GM23338 (cell line): Measurements from ENCODE around the gene BNIPL. TPM values are rescaled to one million over a fixed set of nuclear protein-coding genes. Genes with fewer than 3 reads are reported as not detected.

Source experiments
- ATAC-seq: fragments of 200-7000 bp; cut with Tn5 transposase; 3 replicates; pipeline ENCODE4 v1.9.1; 2020
- DNase-seq: peaks from one replicate; pipeline ENCODE4 v3.0.0-alpha.2; 2015; ENCODE audit warnings: low spot score
- H2AFZ ChIP-seq: fragments of 200-600 bp; sonication (generic); 2 replicates; pipeline ENCODE4 v1.8.0; 2016; ENCODE audit warnings: antibody characterized with exemption, mild to moderate bottlenecking, moderate library complexity
- H3F3A ChIP-seq: fragments of 200-600 bp; sonication (generic); replicated peaks from 2 replicates; pipeline ENCODE4 v1.8.0; 2017; ENCODE audit warnings: antibody characterized with exemption, mixed run types, low read depth
- H3K27ac ChIP-seq: fragments of 200-600 bp; sonication (generic); 2 replicates; pipeline ENCODE4 v1.6.1; 2016; ENCODE audit warnings: low read depth
- H3K27me3 ChIP-seq: fragments of 200-600 bp; sonication (generic); 2 replicates; pipeline ENCODE4 v1.8.0; 2016; ENCODE audit warnings: mild to moderate bottlenecking, mixed run types, moderate library complexity; ENCODE audit not compliant: insufficient read depth
- H3K36me3 ChIP-seq: fragments of 200-600 bp; sonication (generic); 2 replicates; pipeline ENCODE4 v1.8.0; 2016; ENCODE audit warnings: mild to moderate bottlenecking; ENCODE audit not compliant: insufficient read depth
- H3K4me1 ChIP-seq: fragments of 200-600 bp; sonication (generic); 2 replicates; pipeline ENCODE4 v1.8.0; 2016; ENCODE audit warnings: mild to moderate bottlenecking, moderate library complexity; ENCODE audit not compliant: insufficient read depth
- H3K4me2 ChIP-seq: fragments of 200-600 bp; sonication (generic); 2 replicates; pipeline ENCODE4 v1.7.1; 2017; ENCODE audit warnings: mixed run types
- H3K4me3 ChIP-seq: fragments of 200-600 bp; sonication (generic); 2 replicates; pipeline ENCODE4 v1.6.1; 2016; ENCODE audit warnings: mixed run types
- H3K79me2 ChIP-seq: fragments of 200-600 bp; sonication (generic); replicated peaks from 2 replicates; pipeline ENCODE4 v1.8.0; 2017; ENCODE audit warnings: mild to moderate bottlenecking; ENCODE audit not compliant: insufficient read depth
- H3K9me2 ChIP-seq: fragments of 200-600 bp; sonication (generic); 2 replicates; pipeline ENCODE4 v1.8.0; 2017; ENCODE audit not compliant: insufficient read depth
- H4K20me1 ChIP-seq: fragments of 200-600 bp; sonication (generic); replicated peaks from 2 replicates; pipeline ENCODE4 v1.8.0; 2017; ENCODE audit warnings: mild to moderate bottlenecking; ENCODE audit not compliant: insufficient read depth
- H3K27ac Mint-ChIP-seq: 2 replicates; pipeline ENCODE4 v1.8.0; 2020; ENCODE audit warnings: inconsistent platforms, mild to moderate bottlenecking, moderate library complexity, mixed read lengths
- H3K27me3 Mint-ChIP-seq: 3 replicates; pipeline ENCODE4 v1.8.0; 2022; ENCODE audit warnings: low read depth, mild to moderate bottlenecking, moderate library complexity, mixed read lengths, inconsistent platforms; ENCODE audit not compliant: insufficient read depth, poor library complexity
- H3K36me3 Mint-ChIP-seq: 3 replicates; pipeline ENCODE4 v1.8.0; 2021; ENCODE audit warnings: low read depth, mild to moderate bottlenecking, inconsistent platforms, moderate library complexity, mixed read lengths
- H3K4me1 Mint-ChIP-seq: 3 replicates; pipeline ENCODE4 v1.8.0; 2020; ENCODE audit warnings: mild to moderate bottlenecking, inconsistent platforms, mixed read lengths
- H3K4me3 Mint-ChIP-seq: 3 replicates; pipeline ENCODE4 v1.8.0; 2021; ENCODE audit warnings: moderate library complexity, mild to moderate bottlenecking, inconsistent platforms, mixed read lengths
- H3K9me3 Mint-ChIP-seq: 3 replicates; pipeline ENCODE4 v1.8.0; 2020; ENCODE audit warnings: moderate library complexity, mild to moderate bottlenecking, inconsistent platforms, mixed read lengths
- CREB1 ChIP-seq: fragments of 250-450 bp; sonication (Bioruptor Pico); IDR thresholded peaks from 2 replicates; pipeline ENCODE4 v1.5.0; 2020; ENCODE audit warnings: low read depth, mild to moderate bottlenecking, moderate library complexity
- EZH2 ChIP-seq: fragments of 200-600 bp; sonication (generic); IDR thresholded peaks from one replicate; pipeline ENCODE4 v1.8.0; 2017; ENCODE audit warnings: antibody characterized with exemption, mild to moderate bottlenecking, low read depth; ENCODE audit not compliant: unreplicated experiment
- JUNB ChIP-seq: IDR thresholded peaks from one replicate; pipeline ENCODE4 v1.6.1; 2016; ENCODE audit warnings: antibody characterized with exemption; ENCODE audit not compliant: unreplicated experiment
- NANOG ChIP-seq: IDR thresholded peaks from 2 replicates; pipeline ENCODE4 v1.6.1; 2016; ENCODE audit warnings: antibody characterized with exemption, borderline replicate concordance
- POLR2AphosphoS5 ChIP-seq: IDR thresholded peaks from 2 replicates; pipeline ENCODE4 v1.6.1; 2016; ENCODE audit warnings: antibody characterized with exemption, low read depth
- STAT1 ChIP-seq: IDR thresholded peaks from one replicate; pipeline ENCODE4 v1.6.1; 2016; ENCODE audit warnings: antibody characterized with exemption; ENCODE audit not compliant: unreplicated experiment
- ZNF114 ChIP-seq: fragments of 250-450 bp; sonication (Bioruptor Pico); IDR thresholded peaks from 2 replicates; pipeline ENCODE4 v1.5.0; 2020; ENCODE audit warnings: mild to moderate bottlenecking, moderate library complexity
- ZNF331 ChIP-seq: fragments of 250-450 bp; sonication (Bioruptor Pico); IDR thresholded peaks from 2 replicates; pipeline ENCODE4 v1.5.0; 2020; ENCODE audit warnings: low read depth, mild to moderate bottlenecking, moderate library complexity
- polyA plus RNA-seq: library from polyadenylated mRNA; unstranded; fragments of >200 nt; fragmentation: Nextera tagmentation; extraction: Ambion mirVana; gene quantifications from 2 replicates; pipeline ENCODE4 v1.2.1, GENCODE V29; 2016
- total RNA-seq: library from RNA; depleted of rRNA; stranded (reverse); fragments of >200 nt; shearing (Covaris generic); gene quantifications from 2 replicates; pipeline ENCODE4 v1.2.3, GENCODE V29; 2014
- TF ChIP-seq, protein P1 (sequence below): fragments of 250-450 bp; sonication (Bioruptor Pico); IDR thresholded peaks from 2 replicates; pipeline ENCODE4 v1.5.0; 2020; ENCODE audit warnings: mild to moderate bottlenecking, moderate library complexity
- TF ChIP-seq, protein P2 (sequence below): IDR thresholded peaks from 2 replicates; pipeline ENCODE4 v1.6.1; 2016; ENCODE audit warnings: antibody characterized with exemption
- TF ChIP-seq, protein P3 (sequence below), 2 experiments: fragments of 200-600 bp in 1 of 2; sonication (generic) in 1 of 2; conservative IDR thresholded peaks; 2 replicates each; pipeline versions ENCODE4 v1.5.1 to v1.6.1; 2016 to 2017; ENCODE audit warnings: antibody characterized with exemption in 2 of 2, low read depth in 2 of 2, mild to moderate bottlenecking in 2 of 2, moderate library complexity in 1 of 2
- TF ChIP-seq, protein P4 (sequence below): IDR thresholded peaks from one replicate; pipeline ENCODE4 v1.6.1; 2018; ENCODE audit warnings: antibody characterized with exemption; ENCODE audit not compliant: unreplicated experiment

The BNIPL gene
- total and polyA plus RNA-seq, 2 experiments from 2014 or later = 0.91 to 1.2 TPM

DNA sequence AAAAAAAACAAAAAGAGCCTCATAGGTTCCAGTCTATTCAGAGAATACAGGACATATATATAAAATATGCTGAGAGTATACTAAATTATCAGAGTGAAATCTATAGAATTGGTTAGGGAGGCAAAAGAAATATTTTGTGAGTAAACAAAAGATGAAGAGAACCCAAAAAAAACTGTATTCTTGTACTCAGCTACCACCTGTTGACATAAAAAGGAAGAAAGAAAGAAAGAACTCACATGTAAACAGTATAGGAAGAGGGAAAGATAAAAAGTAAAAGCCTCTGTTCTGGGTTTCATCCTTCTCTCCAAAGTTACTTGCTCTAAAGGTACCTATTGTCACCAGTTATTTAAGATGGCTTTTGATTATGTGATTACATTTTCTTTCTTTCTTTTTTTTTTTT lies 9.9 kb upstream of the BNIPL start (continued):
- TF ChIP-seq, protein P1, sequence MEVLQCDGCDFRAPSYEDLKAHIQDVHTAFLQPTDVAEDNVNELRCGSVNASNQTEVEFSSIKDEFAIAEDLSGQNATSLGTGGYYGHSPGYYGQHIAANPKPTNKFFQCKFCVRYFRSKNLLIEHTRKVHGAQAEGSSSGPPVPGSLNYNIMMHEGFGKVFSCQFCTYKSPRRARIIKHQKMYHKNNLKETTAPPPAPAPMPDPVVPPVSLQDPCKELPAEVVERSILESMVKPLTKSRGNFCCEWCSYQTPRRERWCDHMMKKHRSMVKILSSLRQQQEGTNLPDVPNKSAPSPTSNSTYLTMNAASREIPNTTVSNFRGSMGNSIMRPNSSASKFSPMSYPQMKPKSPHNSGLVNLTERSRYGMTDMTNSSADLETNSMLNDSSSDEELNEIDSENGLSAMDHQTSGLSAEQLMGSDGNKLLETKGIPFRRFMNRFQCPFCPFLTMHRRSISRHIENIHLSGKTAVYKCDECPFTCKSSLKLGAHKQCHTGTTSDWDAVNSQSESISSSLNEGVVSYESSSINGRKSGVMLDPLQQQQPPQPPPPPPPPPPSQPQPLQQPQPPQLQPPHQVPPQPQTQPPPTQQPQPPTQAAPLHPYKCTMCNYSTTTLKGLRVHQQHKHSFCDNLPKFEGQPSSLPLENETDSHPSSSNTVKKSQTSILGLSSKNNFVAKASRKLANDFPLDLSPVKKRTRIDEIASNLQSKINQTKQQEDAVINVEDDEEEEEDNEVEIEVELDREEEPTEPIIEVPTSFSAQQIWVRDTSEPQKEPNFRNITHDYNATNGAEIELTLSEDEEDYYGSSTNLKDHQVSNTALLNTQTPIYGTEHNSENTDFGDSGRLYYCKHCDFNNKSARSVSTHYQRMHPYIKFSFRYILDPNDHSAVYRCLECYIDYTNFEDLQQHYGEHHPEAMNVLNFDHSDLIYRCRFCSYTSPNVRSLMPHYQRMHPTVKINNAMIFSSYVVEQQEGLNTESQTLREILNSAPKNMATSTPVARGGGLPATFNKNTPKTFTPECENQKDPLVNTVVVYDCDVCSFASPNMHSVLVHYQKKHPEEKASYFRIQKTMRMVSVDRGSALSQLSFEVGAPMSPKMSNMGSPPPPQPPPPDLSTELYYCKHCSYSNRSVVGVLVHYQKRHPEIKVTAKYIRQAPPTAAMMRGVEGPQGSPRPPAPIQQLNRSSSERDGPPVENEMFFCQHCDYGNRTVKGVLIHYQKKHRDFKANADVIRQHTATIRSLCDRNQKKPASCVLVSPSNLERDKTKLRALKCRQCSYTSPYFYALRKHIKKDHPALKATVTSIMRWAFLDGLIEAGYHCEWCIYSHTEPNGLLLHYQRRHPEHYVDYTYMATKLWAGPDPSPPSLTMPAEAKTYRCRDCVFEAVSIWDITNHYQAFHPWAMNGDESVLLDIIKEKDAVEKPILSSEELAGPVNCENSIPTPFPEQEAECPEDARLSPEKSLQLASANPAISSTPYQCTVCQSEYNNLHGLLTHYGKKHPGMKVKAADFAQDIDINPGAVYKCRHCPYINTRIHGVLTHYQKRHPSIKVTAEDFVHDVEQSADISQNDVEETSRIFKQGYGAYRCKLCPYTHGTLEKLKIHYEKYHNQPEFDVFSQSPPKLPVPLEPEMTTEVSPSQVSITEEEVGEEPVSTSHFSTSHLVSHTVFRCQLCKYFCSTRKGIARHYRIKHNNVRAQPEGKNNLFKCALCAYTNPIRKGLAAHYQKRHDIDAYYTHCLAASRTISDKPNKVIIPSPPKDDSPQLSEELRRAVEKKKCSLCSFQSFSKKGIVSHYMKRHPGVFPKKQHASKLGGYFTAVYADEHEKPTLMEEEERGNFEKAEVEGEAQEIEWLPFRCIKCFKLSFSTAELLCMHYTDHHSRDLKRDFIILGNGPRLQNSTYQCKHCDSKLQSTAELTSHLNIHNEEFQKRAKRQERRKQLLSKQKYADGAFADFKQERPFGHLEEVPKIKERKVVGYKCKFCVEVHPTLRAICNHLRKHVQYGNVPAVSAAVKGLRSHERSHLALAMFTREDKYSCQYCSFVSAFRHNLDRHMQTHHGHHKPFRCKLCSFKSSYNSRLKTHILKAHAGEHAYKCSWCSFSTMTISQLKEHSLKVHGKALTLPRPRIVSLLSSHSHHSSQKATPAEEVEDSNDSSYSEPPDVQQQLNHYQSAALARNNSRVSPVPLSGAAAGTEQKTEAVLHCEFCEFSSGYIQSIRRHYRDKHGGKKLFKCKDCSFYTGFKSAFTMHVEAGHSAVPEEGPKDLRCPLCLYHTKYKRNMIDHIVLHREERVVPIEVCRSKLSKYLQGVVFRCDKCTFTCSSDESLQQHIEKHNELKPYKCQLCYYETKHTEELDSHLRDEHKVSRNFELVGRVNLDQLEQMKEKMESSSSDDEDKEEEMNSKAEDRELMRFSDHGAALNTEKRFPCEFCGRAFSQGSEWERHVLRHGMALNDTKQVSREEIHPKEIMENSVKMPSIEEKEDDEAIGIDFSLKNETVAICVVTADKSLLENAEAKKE (CRISPR knock-in tag) = no peak

DNA sequence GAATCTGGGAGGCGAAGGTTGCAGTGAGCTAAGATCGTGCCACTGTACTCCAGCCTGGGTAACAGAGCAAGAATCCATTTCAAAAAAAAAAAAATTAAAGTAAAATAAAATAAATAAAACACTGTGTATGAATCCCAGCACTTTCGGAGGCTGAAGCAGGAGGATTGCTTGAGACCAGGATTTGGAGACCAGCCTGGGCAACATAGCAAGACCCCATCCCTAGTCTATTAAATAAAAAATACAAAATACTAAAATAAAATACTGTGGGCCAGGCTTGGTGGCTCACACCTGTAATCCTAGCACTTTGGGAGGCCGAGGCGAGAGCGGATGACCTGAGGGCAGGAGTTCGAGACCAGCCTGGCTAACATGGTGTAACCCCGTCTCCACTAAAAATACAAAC lies 4.2 kb upstream of the BNIPL start:
- H3K79me2 ChIP-seq = no peaks in the 10 kb centered on the region
- Mint-ChIP-seq H3K27me3 (peaks cover 6% of the 10 kb centered on the region), H3K36me3 (peaks cover 40% of the 10 kb centered on the region), H3K4me1 (peaks cover 10% of the 10 kb centered on the region), H3K4me3 (no peak overlapping the region), H3K27ac (no peak overlapping the region), H3K9me3 (no peaks in the 10 kb centered on the region)
- no peaks in the 10 kb centered on the region for H3F3A ChIP-seq
- no peak overlapping the region for H2AFZ ChIP-seq
- no peak overlapping the region for H3K4me2 ChIP-seq
- H3K9me2 ChIP-seq = no peaks in the 10 kb centered on the region
- no peak overlapping the region for H3K27ac ChIP-seq
- ATAC-seq (no peak), DNase-seq (no peak)
- 0 out of 2 replicates have a peak, but pooled peaks cover 9% of the 10 kb centered on the region for H3K4me1 ChIP-seq
- TF ChIP-seq NANOG (no peak), EZH2 (no peak), ZNF331 (CRISPR knock-in tag) (no peak), ZNF114 (no peak), POLR2AphosphoS5 (no peak), JUNB (no peak), CREB1 (no peak), STAT1 (no peak)
- TF ChIP-seq, protein P2, sequence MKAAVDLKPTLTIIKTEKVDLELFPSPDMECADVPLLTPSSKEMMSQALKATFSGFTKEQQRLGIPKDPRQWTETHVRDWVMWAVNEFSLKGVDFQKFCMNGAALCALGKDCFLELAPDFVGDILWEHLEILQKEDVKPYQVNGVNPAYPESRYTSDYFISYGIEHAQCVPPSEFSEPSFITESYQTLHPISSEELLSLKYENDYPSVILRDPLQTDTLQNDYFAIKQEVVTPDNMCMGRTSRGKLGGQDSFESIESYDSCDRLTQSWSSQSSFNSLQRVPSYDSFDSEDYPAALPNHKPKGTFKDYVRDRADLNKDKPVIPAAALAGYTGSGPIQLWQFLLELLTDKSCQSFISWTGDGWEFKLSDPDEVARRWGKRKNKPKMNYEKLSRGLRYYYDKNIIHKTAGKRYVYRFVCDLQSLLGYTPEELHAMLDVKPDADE = no peak
- TF ChIP-seq, protein P3, sequence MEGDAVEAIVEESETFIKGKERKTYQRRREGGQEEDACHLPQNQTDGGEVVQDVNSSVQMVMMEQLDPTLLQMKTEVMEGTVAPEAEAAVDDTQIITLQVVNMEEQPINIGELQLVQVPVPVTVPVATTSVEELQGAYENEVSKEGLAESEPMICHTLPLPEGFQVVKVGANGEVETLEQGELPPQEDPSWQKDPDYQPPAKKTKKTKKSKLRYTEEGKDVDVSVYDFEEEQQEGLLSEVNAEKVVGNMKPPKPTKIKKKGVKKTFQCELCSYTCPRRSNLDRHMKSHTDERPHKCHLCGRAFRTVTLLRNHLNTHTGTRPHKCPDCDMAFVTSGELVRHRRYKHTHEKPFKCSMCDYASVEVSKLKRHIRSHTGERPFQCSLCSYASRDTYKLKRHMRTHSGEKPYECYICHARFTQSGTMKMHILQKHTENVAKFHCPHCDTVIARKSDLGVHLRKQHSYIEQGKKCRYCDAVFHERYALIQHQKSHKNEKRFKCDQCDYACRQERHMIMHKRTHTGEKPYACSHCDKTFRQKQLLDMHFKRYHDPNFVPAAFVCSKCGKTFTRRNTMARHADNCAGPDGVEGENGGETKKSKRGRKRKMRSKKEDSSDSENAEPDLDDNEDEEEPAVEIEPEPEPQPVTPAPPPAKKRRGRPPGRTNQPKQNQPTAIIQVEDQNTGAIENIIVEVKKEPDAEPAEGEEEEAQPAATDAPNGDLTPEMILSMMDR (conservative IDR thresholded peaks at IDR 0.05; ENCODE audit: low read depth in 2 of 2) = no peak
- TF ChIP-seq, protein P4, sequence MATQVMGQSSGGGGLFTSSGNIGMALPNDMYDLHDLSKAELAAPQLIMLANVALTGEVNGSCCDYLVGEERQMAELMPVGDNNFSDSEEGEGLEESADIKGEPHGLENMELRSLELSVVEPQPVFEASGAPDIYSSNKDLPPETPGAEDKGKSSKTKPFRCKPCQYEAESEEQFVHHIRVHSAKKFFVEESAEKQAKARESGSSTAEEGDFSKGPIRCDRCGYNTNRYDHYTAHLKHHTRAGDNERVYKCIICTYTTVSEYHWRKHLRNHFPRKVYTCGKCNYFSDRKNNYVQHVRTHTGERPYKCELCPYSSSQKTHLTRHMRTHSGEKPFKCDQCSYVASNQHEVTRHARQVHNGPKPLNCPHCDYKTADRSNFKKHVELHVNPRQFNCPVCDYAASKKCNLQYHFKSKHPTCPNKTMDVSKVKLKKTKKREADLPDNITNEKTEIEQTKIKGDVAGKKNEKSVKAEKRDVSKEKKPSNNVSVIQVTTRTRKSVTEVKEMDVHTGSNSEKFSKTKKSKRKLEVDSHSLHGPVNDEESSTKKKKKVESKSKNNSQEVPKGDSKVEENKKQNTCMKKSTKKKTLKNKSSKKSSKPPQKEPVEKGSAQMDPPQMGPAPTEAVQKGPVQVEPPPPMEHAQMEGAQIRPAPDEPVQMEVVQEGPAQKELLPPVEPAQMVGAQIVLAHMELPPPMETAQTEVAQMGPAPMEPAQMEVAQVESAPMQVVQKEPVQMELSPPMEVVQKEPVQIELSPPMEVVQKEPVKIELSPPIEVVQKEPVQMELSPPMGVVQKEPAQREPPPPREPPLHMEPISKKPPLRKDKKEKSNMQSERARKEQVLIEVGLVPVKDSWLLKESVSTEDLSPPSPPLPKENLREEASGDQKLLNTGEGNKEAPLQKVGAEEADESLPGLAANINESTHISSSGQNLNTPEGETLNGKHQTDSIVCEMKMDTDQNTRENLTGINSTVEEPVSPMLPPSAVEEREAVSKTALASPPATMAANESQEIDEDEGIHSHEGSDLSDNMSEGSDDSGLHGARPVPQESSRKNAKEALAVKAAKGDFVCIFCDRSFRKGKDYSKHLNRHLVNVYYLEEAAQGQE = no peak
- no peak overlapping the region for H3K4me3 ChIP-seq
- H3K36me3 ChIP-seq = peaks cover 3% of the 10 kb centered on the region; the same call in 1 of the 2 replicates
- H4K20me1 ChIP-seq = no peaks in the 10 kb centered on the region; the same call in none of the 2 replicates
- H3K27me3 ChIP-seq = no peaks in the 10 kb centered on the region
